Lung (tissue), 12 donors: ENCODE results near the gene BRD3. TPM values are rescaled to one million over a fixed set of nuclear protein-coding genes. Genes with fewer than 3 reads are reported as not detected.

Source experiments
- ATAC-seq: fragments of 200-7000 bp; cut with Tn5 transposase; one replicate; pipeline ENCODE4 v1.9.1; 2020; ENCODE audit warnings: moderate number of reproducible peaks; ENCODE audit not compliant: insufficient read depth, low FRiP score
- DNase-seq, 3 donors: peaks; one replicate each; pipeline ENCODE4 v3.0.0-alpha.2; 2013 to 2017
- H3K27ac ChIP-seq, 2 donors: one replicate each; pipeline ENCODE4 v1.5.1; 2013; ENCODE audit warnings: mild to moderate bottlenecking in 2 of 2, moderate library complexity in 2 of 2, control low read depth in 1 of 2, inconsistent platforms in 1 of 2, low read depth in 1 of 2, low read length in 1 of 2
- H3K27me3 ChIP-seq, 3 donors: one replicate each; pipeline ENCODE4 v1.5.1; 2013; ENCODE audit warnings: low read length in 2 of 3; ENCODE audit not compliant: control insufficient read depth in 3 of 3, insufficient read depth in 3 of 3
- H3K36me3 ChIP-seq, 4 donors: one replicate each; pipeline ENCODE4 v1.5.1; 2013; ENCODE audit warnings: low read length in 4 of 4, mild to moderate bottlenecking in 1 of 4, moderate library complexity in 1 of 4; ENCODE audit not compliant: control insufficient read depth in 4 of 4, insufficient read depth in 4 of 4
- H3K4me1 ChIP-seq, 5 donors: one replicate each; pipeline ENCODE4 v1.5.1; 2013; ENCODE audit warnings: low read length in 5 of 5, mild to moderate bottlenecking in 2 of 5, moderate library complexity in 1 of 5; ENCODE audit not compliant: control insufficient read depth in 5 of 5, insufficient read depth in 5 of 5
- H3K4me3 ChIP-seq: one replicate; pipeline ENCODE4 v1.5.1; 2013; ENCODE audit warnings: mild to moderate bottlenecking, control low read depth, moderate library complexity
- H3K9ac ChIP-seq, 2 donors: one replicate each; pipeline ENCODE4 v1.5.1; 2013; ENCODE audit warnings: low read length in 2 of 2, control low read depth in 1 of 2; ENCODE audit not compliant: insufficient read depth in 1 of 2
- H3K9me3 ChIP-seq, 4 donors: one replicate each; pipeline ENCODE4 v1.5.1; 2013; ENCODE audit warnings: low read length in 3 of 4, mild to moderate bottlenecking in 1 of 4, moderate library complexity in 1 of 4; ENCODE audit not compliant: control insufficient read depth in 4 of 4, insufficient read depth in 3 of 4
- WGBS, 2 donors: extraction: QIAGEN DNeasy Blood & Tissue Kit; methylation state at CpG; one replicate each; pipeline ENCODE4 v1.1.7; 2013; 5-methylcytosine and 5-hydroxymethylcytosine counted together
- polyA plus RNA-seq, 2 donors: library from polyadenylated mRNA; stranded (reverse); fragments of 200-250 nt; gene quantifications; one replicate each; pipeline ENCODE4 v1.2.1, GENCODE V29; 2013
- total RNA-seq, 2 donors: library from RNA; depleted of rRNA in 1 of 2; stranded (reverse); fragments of >200 nt in 1 of 2; gene quantifications; one replicate each; pipeline ENCODE4 v1.2.1, GENCODE V29; 2014 to 2021
- TF ChIP-seq, protein P1 (sequence below): IDR thresholded peaks from 2 replicates; pipeline ENCODE4 v1.5.1; 2012; ENCODE audit warnings: mild to moderate bottlenecking; ENCODE audit errors: control extremely low read depth, extremely low read depth
- donor health status: control.
- donor health status: control.
- donor health status: Bipolar disorder and iron deficiency.
- donor health status: healthy.
- donor health status: DM: yes; HTN: yes; CAD: no.

BRD3 gene
- total and polyA plus RNA-seq, 4 donors = 9.1 to 38.5 (median 21.9) TPM

DNA sequence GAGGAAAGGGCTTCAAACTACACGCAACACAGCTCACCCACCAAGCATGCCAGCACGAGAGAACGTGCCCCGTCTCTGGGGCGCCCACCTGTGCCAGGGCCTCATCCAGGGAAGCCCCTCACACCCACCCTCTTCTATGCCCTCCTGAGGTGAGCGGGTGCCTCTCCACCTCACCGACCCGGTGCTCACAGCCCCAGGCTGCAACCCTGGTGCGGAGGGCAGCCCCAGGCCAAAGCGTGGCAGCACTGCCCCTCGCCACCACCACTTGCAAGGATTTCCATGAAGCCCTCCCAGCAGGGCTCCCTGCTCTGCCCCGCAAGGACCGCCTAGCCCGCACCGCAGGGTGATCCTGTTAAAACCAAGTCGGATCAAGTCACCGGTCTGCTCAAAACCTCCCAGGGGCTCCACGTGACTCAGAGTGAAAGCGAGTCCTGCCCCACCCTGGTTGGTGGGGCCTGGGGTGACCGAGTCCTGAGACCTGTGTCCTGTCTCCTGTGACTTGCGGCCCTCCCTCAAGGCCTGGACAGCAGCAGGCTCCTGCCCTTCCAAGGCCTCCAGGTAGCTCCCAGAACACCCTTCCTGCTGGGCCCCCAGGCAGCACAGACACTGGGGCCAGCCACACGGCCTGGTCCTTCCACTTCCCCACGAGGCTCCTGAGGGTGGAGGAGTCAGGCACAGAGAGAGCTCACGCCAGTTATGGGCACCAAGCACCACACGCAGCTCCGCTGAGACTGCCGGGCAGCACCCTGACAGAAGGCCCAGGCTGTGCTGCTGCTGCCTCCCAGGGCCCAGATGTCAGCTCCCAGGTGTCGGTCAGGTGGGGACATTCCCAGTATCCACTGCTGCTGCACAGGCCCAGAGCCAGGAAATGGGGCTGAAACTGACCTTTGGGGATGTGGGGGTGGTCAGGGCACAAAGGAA is 12.7 kb downstream of the BRD3 start:
- DNase-seq (peak in 1 of 3 donors; percentile 9), ATAC-seq (no peak)
- Histone ChIP-seq H3K4me3 (no peak overlapping the region), H3K9me3 (no peaks in the 10 kb centered on the region), H3K36me3 (peaks cover 0 to 24% (median 13%) of the 10 kb centered on the region in 4 donors), H3K4me1 (peaks cover 3 to 34% (median 16%) of the 10 kb centered on the region in 5 donors), H3K27me3 (no peaks in the 10 kb centered on the region), H3K9ac (no peak overlapping the region), H3K27ac (peak overlapping the region in 1 of 2 donors; percentile 43)
- WGBS, 2 donors = 83 to 85% methylated on average over 28 of the region's 28 CpGs
- TF ChIP-seq, protein P1, sequence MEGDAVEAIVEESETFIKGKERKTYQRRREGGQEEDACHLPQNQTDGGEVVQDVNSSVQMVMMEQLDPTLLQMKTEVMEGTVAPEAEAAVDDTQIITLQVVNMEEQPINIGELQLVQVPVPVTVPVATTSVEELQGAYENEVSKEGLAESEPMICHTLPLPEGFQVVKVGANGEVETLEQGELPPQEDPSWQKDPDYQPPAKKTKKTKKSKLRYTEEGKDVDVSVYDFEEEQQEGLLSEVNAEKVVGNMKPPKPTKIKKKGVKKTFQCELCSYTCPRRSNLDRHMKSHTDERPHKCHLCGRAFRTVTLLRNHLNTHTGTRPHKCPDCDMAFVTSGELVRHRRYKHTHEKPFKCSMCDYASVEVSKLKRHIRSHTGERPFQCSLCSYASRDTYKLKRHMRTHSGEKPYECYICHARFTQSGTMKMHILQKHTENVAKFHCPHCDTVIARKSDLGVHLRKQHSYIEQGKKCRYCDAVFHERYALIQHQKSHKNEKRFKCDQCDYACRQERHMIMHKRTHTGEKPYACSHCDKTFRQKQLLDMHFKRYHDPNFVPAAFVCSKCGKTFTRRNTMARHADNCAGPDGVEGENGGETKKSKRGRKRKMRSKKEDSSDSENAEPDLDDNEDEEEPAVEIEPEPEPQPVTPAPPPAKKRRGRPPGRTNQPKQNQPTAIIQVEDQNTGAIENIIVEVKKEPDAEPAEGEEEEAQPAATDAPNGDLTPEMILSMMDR = no peak

GRCh38 chr9:134053941-134054761 is 13.7 kb downstream of the BRD3 start:
- Histone ChIP-seq H3K9me3 (no peaks in the 10 kb centered on the region), H3K4me3 (no peak overlapping the region), H3K36me3 (peaks cover 0 to 34% (median 18%) of the 10 kb centered on the region in 4 donors), H3K27me3 (no peaks in the 10 kb centered on the region), H3K27ac (peak overlapping the region in 1 of 2 donors; percentile 1), H3K9ac (no peak overlapping the region), H3K4me1 (peaks cover 3 to 28% (median 16%) of the 10 kb centered on the region in 5 donors)
- DNase-seq (no peak), ATAC-seq (no peak)
- TF ChIP-seq, protein P1 = no peak
- WGBS, 2 donors = 88 to 89% methylated on average over 44 of the region's 44 CpGs

DNA sequence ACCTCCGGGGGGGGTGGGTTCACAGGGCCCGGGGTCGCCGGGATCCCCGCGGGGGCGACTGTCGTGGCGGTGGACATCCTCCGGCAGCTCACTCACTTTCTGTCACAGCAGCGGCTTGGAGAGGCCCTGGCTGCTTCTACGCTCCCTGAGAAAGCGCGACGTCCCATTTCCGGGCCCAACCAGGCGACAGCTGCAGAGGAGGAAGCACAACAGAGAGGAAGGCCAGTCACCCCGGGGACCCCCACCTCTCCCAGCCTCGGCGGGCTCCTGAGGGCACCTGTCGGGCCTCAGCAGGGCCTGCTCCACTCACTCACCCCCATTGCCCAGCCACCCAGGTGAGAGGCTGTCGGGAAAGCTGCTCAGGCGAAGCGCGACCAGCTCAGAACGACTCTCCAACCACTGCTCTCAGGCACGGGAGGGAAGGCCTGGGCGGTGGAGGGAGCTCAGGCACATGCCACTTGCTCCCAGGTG is 14.4 kb downstream of the BRD3 start:
- TF ChIP-seq, protein P1 = no peak
- DNase-seq (no peak), ATAC-seq (no peak)
- no peak overlapping the region for H3K4me3 ChIP-seq
- no peaks in the 10 kb centered on the region for H3K9me3 ChIP-seq
- peak overlapping the region in 1 of 2 donors; percentile 1 for H3K27ac ChIP-seq
- peaks cover 0 to 39% (median 21%) of the 10 kb centered on the region in 4 donors for H3K36me3 ChIP-seq
- H3K4me1 ChIP-seq = peaks cover 3 to 25% (median 15%) of the 10 kb centered on the region in 5 donors
- H3K27me3 ChIP-seq = no peaks in the 10 kb centered on the region
- 83 to 84% methylated on average over 27 to 28 of the region's 28 CpGs for WGBS, 2 donors
- no peak overlapping the region for H3K9ac ChIP-seq
